Endothelial cell (in vitro differentiated cells): ENCODE results near the gene TWNK. TPM values are rescaled to one million over a fixed set of nuclear protein-coding genes. Genes with fewer than 3 reads are reported as not detected.
"Not testable (repeated sequence)": the region's sequence is repeated elsewhere in the genome, so short reads cannot be mapped to it uniquely, and the experiment has no call there.

Experiments
- DNase-seq: peaks from one replicate; pipeline ENCODE4 v3.0.0; 2021; ENCODE audit warnings: low spot score
- H3K27ac Mint-ChIP-seq: one replicate; pipeline ENCODE4 v1.8.0; 2021; ENCODE audit warnings: mixed read lengths, inconsistent platforms; ENCODE audit not compliant: unreplicated experiment
- H3K27me3 Mint-ChIP-seq: one replicate; pipeline ENCODE4 v1.8.0; 2021; ENCODE audit warnings: mild to moderate bottlenecking, moderate library complexity, mixed read lengths, inconsistent platforms; ENCODE audit not compliant: unreplicated experiment
- H3K36me3 Mint-ChIP-seq: one replicate; pipeline ENCODE4 v1.8.0; 2021; ENCODE audit warnings: mild to moderate bottlenecking, low read depth, mixed read lengths, inconsistent platforms; ENCODE audit not compliant: unreplicated experiment
- H3K4me1 Mint-ChIP-seq: one replicate; pipeline ENCODE4 v1.8.0; 2021; ENCODE audit warnings: mild to moderate bottlenecking, mixed read lengths, inconsistent platforms; ENCODE audit not compliant: unreplicated experiment
- H3K4me3 Mint-ChIP-seq: one replicate; pipeline ENCODE4 v1.8.0; 2021; ENCODE audit warnings: mild to moderate bottlenecking, mixed read lengths, inconsistent platforms; ENCODE audit not compliant: unreplicated experiment
- H3K9me3 Mint-ChIP-seq: one replicate; pipeline ENCODE4 v1.8.0; 2021; ENCODE audit warnings: mixed read lengths, inconsistent platforms; ENCODE audit not compliant: unreplicated experiment
- total RNA-seq: library from RNA; stranded (reverse); fragmentation: NEBNext Ultra II Directional; extraction: Animal tissue kit (Norgen Biotek cat#: 25700); gene quantifications from one replicate; pipeline ENCODE4 v1.2.1, GENCODE V29; 2021; ENCODE audit not compliant: unreplicated experiment
- TF ChIP-seq, protein P1 (sequence below): fragments of 200-600 bp; sonication (generic); IDR thresholded peaks from one replicate; pipeline ENCODE4 v1.5.0; 2021; ENCODE audit warnings: antibody characterized with exemption; ENCODE audit not compliant: unreplicated experiment

The TWNK gene
- total RNA-seq, 1 donor from 2014 or later: 10.5 TPM

GRCh38 chr10:100972904-100973535 lies 14.3 kb upstream of the TWNK start:
- H3K4me1 Mint-ChIP-seq: peaks cover 14% of the 10 kb centered on the region

DNA sequence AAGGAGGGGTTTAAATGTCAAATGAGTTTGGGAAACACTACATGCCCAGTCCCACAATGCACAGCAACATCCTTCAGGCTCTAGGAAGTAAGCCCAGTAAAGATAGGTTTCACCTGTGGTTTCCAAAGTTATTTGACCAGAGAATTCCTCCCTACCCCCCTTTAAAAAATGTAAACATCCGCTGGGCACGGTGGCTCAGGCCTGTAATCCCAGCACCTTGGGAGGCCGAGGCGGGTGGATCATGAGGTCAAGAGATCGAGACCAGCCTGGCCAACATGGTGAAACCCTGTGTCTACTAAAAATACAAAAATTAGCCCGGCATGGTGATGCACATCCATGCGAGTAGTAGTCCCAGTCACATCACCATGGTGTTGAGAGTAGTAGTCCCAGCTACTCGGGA lies 11.9 kb upstream of the TWNK start:
- peaks cover 16% of the 10 kb centered on the region for H3K27me3 Mint-ChIP-seq
- not testable (repeated sequence) for H3K36me3 Mint-ChIP-seq, DNase-seq, H3K27ac Mint-ChIP-seq, H3K9me3 Mint-ChIP-seq, H3K4me1 Mint-ChIP-seq, H3K4me3 Mint-ChIP-seq

More at GRCh38 chr10:100972904-100973535, 14.3 kb upstream of the TWNK start:
- no peak for DNase-seq
- no peaks in the 10 kb centered on the region for H3K36me3 Mint-ChIP-seq
- no peak overlapping the region for H3K27ac Mint-ChIP-seq
- peaks cover 16% of the 10 kb centered on the region for H3K27me3 Mint-ChIP-seq
- no peaks in the 10 kb centered on the region for H3K9me3 Mint-ChIP-seq
- peak overlapping the region; percentile 59 for H3K4me3 Mint-ChIP-seq
- TF ChIP-seq, protein P1, sequence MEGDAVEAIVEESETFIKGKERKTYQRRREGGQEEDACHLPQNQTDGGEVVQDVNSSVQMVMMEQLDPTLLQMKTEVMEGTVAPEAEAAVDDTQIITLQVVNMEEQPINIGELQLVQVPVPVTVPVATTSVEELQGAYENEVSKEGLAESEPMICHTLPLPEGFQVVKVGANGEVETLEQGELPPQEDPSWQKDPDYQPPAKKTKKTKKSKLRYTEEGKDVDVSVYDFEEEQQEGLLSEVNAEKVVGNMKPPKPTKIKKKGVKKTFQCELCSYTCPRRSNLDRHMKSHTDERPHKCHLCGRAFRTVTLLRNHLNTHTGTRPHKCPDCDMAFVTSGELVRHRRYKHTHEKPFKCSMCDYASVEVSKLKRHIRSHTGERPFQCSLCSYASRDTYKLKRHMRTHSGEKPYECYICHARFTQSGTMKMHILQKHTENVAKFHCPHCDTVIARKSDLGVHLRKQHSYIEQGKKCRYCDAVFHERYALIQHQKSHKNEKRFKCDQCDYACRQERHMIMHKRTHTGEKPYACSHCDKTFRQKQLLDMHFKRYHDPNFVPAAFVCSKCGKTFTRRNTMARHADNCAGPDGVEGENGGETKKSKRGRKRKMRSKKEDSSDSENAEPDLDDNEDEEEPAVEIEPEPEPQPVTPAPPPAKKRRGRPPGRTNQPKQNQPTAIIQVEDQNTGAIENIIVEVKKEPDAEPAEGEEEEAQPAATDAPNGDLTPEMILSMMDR: no peak

DNA sequence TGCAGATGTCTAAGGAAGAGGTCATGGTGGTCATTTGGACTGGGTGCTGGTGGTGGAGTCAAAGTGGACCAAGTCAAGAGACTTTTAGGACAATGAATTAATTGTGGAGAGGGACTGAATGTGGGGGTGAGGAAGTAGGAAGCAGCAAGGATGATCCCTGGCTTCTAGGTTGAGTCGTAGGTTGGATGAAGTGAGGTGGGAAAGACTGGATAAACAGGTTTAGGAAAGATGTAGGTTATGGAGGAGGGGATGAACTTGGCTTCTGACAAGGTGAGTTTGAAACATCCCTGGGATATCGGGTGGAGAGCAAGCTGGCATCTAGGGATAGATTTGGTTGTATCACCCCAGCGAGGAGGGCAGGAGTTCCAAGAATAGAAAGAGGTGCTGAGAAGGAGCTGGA lies 10.4 kb upstream of the TWNK start:
- Mint-ChIP-seq H3K27ac (no peak overlapping the region), H3K4me1 (no peaks in the 10 kb centered on the region), H3K9me3 (no peaks in the 10 kb centered on the region), H3K4me3 (no peak overlapping the region), H3K36me3 (peaks cover 13% of the 10 kb centered on the region), H3K27me3 (peaks cover 8% of the 10 kb centered on the region)
- DNase-seq: no peak
- TF ChIP-seq, protein P1: no peak

DNA sequence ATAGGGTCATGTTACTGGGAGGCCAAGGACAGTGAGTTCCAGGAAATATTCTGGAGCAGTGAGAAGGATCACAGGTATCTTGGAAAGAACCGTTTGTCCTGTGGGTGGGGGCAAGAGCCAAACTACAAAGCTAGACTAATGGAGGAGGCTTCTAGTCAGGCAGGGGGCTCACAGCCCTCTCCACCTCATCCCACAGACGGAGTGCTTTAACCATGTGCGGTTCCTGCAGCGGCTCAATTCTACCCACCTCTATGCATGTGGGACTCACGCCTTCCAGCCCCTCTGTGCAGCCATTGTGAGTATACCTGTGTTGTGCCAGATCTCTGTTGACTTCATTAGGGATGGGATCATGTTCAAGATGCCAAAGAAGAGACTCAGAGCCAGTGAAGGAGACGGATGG lies 9.9 kb upstream of the TWNK start:
- no peak for DNase-seq
- Mint-ChIP-seq H3K9me3 (no peaks in the 10 kb centered on the region), H3K27ac (no peak overlapping the region), H3K36me3 (peaks cover 18% of the 10 kb centered on the region), H3K4me1 (no peaks in the 10 kb centered on the region), H3K4me3 (no peak overlapping the region), H3K27me3 (peaks cover 6% of the 10 kb centered on the region)
- TF ChIP-seq, protein P1: no peak

DNA sequence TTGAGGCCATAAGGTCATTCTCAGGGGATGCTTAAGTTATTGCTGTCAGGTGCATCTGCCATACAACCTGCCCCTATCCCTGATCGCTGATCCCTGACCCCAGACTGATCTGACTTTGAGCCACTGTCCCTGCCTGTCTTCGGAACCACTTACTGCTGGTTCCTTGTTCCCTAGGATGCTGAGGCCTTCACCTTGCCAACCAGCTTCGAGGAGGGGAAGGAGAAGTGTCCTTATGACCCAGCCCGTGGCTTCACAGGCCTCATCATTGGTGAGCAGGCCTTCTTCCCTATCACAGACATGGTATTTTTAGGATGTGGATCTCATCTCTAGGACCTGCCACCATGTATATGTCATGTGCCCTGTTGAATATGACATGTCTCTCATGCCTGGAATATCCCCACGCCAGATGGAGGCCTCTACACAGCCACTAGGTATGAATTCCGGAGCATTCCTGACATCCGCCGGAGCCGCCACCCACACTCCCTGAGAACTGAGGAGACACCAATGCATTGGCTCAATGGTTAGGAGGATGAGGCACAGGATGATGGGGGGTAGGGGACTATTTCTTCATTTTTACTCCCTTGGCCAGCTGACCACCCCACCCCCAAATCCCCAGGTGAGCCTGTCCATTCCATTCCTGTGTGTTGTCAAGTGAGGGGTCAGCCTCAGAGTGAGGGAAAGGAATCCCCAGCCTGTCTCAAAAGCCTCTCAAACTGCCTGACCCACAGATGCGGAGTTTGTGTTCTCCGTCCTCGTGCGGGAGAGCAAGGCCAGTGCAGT lies 9.0 kb upstream of the TWNK start:
- Mint-ChIP-seq H3K27me3 (peaks cover 8% of the 10 kb centered on the region), H3K4me1 (no peaks in the 10 kb centered on the region), H3K9me3 (no peaks in the 10 kb centered on the region), H3K27ac (no peak overlapping the region), H3K36me3 (peaks cover 24% of the 10 kb centered on the region), H3K4me3 (no peak overlapping the region)
- TF ChIP-seq, protein P1: no peak
- no peak for DNase-seq
